ENCODE results near the gene PRKG1.

Gene PRKG1

GRCh38 chr10:51700228-51700817 is 626.0 kb downstream of the PRKG1 start:
- POLR2A ChIA-PET = no interaction called here
- Histone ChIP-seq H3K4me1 (ENCODE audit: control extremely low read depth in 1 of 4, control insufficient read depth in 4 of 4, insufficient read depth in 4 of 4, low read length in 3 of 4) (peaks cover 10 to 29% (median 26%) of the 10 kb centered on the region in 4 experiments), H3K9me3 (ENCODE audit: control extremely low read depth in 1 of 5, control insufficient read depth in 4 of 5, insufficient read depth in 2 of 5, low read depth in 1 of 5, low read length in 4 of 5) (no peaks in the 10 kb centered on the region), H3K27ac (ENCODE audit: insufficient read depth in 1 of 2, low read depth in 1 of 2, low read length in 2 of 2, poor library complexity in 1 of 2, severe bottlenecking in 2 of 2) (peak overlapping the region; percentile 99), H3K4me3 (ENCODE audit: control insufficient read depth in 1 of 7, extremely low read depth in 1 of 7, insufficient read depth in 4 of 7, low read depth in 2 of 7, low read length in 6 of 7) (peak overlapping the region in 6 of 7 experiments; percentile 90 to 98 (median 97)), H3K36me3 (ENCODE audit: control insufficient read depth in 4 of 4, insufficient read depth in 4 of 4, low read length in 3 of 4) (peaks cover 0 to 22% (median 12%) of the 10 kb centered on the region in 4 experiments), H3K27me3 (replicated peaks in 2 of 5; ENCODE audit: control insufficient read depth in 4 of 5, insufficient read depth in 5 of 5, low read length in 4 of 5) (no peaks in the 10 kb centered on the region)
- WGBS (ENCODE audit: insufficient coverage) = 63% methylated on average over 4 of the region's 12 CpGs
- peak in 2 of 3 donors; percentile 37 to 38 for DNase-seq
- CTCF ChIA-PET = no interaction called here

DNA sequence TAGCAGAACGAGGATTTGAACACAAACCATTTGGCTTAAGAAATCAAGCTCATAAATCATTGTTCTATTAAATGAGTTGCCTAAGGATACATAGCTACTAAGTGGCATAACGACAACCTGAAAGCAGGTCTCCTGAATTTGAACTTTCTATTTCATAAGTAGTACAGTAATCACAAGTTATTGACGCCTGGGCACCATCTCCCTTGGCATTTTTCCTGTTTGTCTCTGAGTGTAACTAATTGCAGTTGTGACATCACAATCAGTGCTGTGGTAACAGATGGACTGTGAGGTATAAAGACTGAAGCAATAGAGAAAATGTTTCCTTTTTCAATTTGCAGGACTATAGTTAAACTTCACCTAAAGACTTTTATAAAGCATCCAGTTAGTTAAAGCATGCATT is 631.5 kb downstream of the PRKG1 start:
- WGBS (ENCODE audit: insufficient coverage) = no CpG with 5 or more reads among the region's 3 CpGs
- Histone ChIP-seq H3K4me1 (ENCODE audit: control extremely low read depth in 1 of 4, control insufficient read depth in 4 of 4, insufficient read depth in 4 of 4, low read length in 3 of 4) (no peaks in the 10 kb centered on the region), H3K9me3 (ENCODE audit: control extremely low read depth in 1 of 5, control insufficient read depth in 4 of 5, insufficient read depth in 2 of 5, low read depth in 1 of 5, low read length in 4 of 5) (no peaks in the 10 kb centered on the region), H3K27me3 (replicated peaks in 2 of 5; ENCODE audit: control insufficient read depth in 4 of 5, insufficient read depth in 5 of 5, low read length in 4 of 5) (no peaks in the 10 kb centered on the region), H3K4me3 (ENCODE audit: control insufficient read depth in 1 of 7, extremely low read depth in 1 of 7, insufficient read depth in 4 of 7, low read depth in 2 of 7, low read length in 6 of 7) (no peak overlapping the region), H3K27ac (ENCODE audit: insufficient read depth in 1 of 2, low read depth in 1 of 2, low read length in 2 of 2, poor library complexity in 1 of 2, severe bottlenecking in 2 of 2) (no peak overlapping the region), H3K36me3 (ENCODE audit: control insufficient read depth in 4 of 4, insufficient read depth in 4 of 4, low read length in 3 of 4) (no peaks in the 10 kb centered on the region)
- peak in 1 of 3 donors; percentile 14 for DNase-seq
- ChIA-PET CTCF (interaction anchor here (0.6 kb wide), 1 partner anchor 254 kb away, joined by 5 read pairs; no protein-coding TSS in a partner anchor), POLR2A (no interaction called here)

- Histone ChIP-seq H3K27me3 (replicated peaks in 2 of 5; ENCODE audit: control insufficient read depth in 4 of 5, insufficient read depth in 5 of 5, low read length in 4 of 5) (no peaks in the 10 kb centered on the region), H3K9me3 (ENCODE audit: control extremely low read depth in 1 of 5, control insufficient read depth in 4 of 5, insufficient read depth in 2 of 5, low read depth in 1 of 5, low read length in 4 of 5) (no peaks in the 10 kb centered on the region), H3K4me1 (ENCODE audit: control extremely low read depth in 1 of 4, control insufficient read depth in 4 of 4, insufficient read depth in 4 of 4, low read length in 3 of 4) (no peaks in the 10 kb centered on the region), H3K36me3 (ENCODE audit: control insufficient read depth in 4 of 4, insufficient read depth in 4 of 4, low read length in 3 of 4) (no peaks in the 10 kb centered on the region), H3K27ac (ENCODE audit: insufficient read depth in 1 of 2, low read depth in 1 of 2, low read length in 2 of 2, poor library complexity in 1 of 2, severe bottlenecking in 2 of 2) (no peak overlapping the region), H3K4me3 (ENCODE audit: control insufficient read depth in 1 of 7, extremely low read depth in 1 of 7, insufficient read depth in 4 of 7, low read depth in 2 of 7, low read length in 6 of 7) (no peak overlapping the region)
- ChIA-PET POLR2A (no interaction called here), CTCF (interaction anchor here (0.6 kb wide), 1 partner anchor 253 kb away, joined by 5 read pairs; no protein-coding TSS in a partner anchor)
- DNase-seq = no peak
- no CpG with 5 or more reads among the region's 3 CpGs for WGBS (ENCODE audit: insufficient coverage)
These were observed 631.9 kb downstream of the PRKG1 start for GRCh38 chr10:51706225-51706624.

- no peak for DNase-seq
- Histone ChIP-seq H3K36me3 (ENCODE audit: control insufficient read depth in 4 of 4, insufficient read depth in 4 of 4, low read length in 3 of 4) (no peaks in the 10 kb centered on the region), H3K27me3 (replicated peaks in 2 of 5; ENCODE audit: control insufficient read depth in 4 of 5, insufficient read depth in 5 of 5, low read length in 4 of 5) (no peaks in the 10 kb centered on the region), H3K9me3 (ENCODE audit: control extremely low read depth in 1 of 5, control insufficient read depth in 4 of 5, insufficient read depth in 2 of 5, low read depth in 1 of 5, low read length in 4 of 5) (no peaks in the 10 kb centered on the region), H3K4me3 (ENCODE audit: control insufficient read depth in 1 of 7, extremely low read depth in 1 of 7, insufficient read depth in 4 of 7, low read depth in 2 of 7, low read length in 6 of 7) (no peak overlapping the region), H3K27ac (ENCODE audit: insufficient read depth in 1 of 2, low read depth in 1 of 2, low read length in 2 of 2, poor library complexity in 1 of 2, severe bottlenecking in 2 of 2) (no peak overlapping the region), H3K4me1 (ENCODE audit: control extremely low read depth in 1 of 4, control insufficient read depth in 4 of 4, insufficient read depth in 4 of 4, low read length in 3 of 4) (peaks cover 0 to 3% (median 0%) of the 10 kb centered on the region in 4 experiments)
- ChIA-PET CTCF (no interaction called here), POLR2A (no interaction called here)
- 100% methylated on average over 3 of the region's 6 CpGs for WGBS (ENCODE audit: insufficient coverage)
These were observed 633.1 kb downstream of the PRKG1 start for GRCh38 chr10:51707392-51707791.

GRCh38 chr10:51707821-51708424 is 633.6 kb downstream of the PRKG1 start:
- Histone ChIP-seq H3K27me3 (replicated peaks in 2 of 5; ENCODE audit: control insufficient read depth in 4 of 5, insufficient read depth in 5 of 5, low read length in 4 of 5) (no peaks in the 10 kb centered on the region), H3K27ac (ENCODE audit: insufficient read depth in 1 of 2, low read depth in 1 of 2, low read length in 2 of 2, poor library complexity in 1 of 2, severe bottlenecking in 2 of 2) (no peak overlapping the region), H3K4me1 (ENCODE audit: control extremely low read depth in 1 of 4, control insufficient read depth in 4 of 4, insufficient read depth in 4 of 4, low read length in 3 of 4) (peaks cover 0 to 3% (median 1%) of the 10 kb centered on the region in 4 experiments), H3K4me3 (ENCODE audit: control insufficient read depth in 1 of 7, extremely low read depth in 1 of 7, insufficient read depth in 4 of 7, low read depth in 2 of 7, low read length in 6 of 7) (no peak overlapping the region), H3K36me3 (ENCODE audit: control insufficient read depth in 4 of 4, insufficient read depth in 4 of 4, low read length in 3 of 4) (no peaks in the 10 kb centered on the region), H3K9me3 (ENCODE audit: control extremely low read depth in 1 of 5, control insufficient read depth in 4 of 5, insufficient read depth in 2 of 5, low read depth in 1 of 5, low read length in 4 of 5) (no peaks in the 10 kb centered on the region)
- ChIA-PET CTCF (no interaction called here), POLR2A (no interaction called here)
- no peak for DNase-seq
- no CpG with 5 or more reads among the region's 5 CpGs for WGBS (ENCODE audit: insufficient coverage)

- Histone ChIP-seq H3K36me3 (ENCODE audit: control insufficient read depth in 4 of 4, insufficient read depth in 4 of 4, low read length in 3 of 4) (no peaks in the 10 kb centered on the region), H3K9me3 (ENCODE audit: control extremely low read depth in 1 of 5, control insufficient read depth in 4 of 5, insufficient read depth in 2 of 5, low read depth in 1 of 5, low read length in 4 of 5) (no peaks in the 10 kb centered on the region), H3K27me3 (replicated peaks in 2 of 5; ENCODE audit: control insufficient read depth in 4 of 5, insufficient read depth in 5 of 5, low read length in 4 of 5) (no peaks in the 10 kb centered on the region), H3K4me1 (ENCODE audit: control extremely low read depth in 1 of 4, control insufficient read depth in 4 of 4, insufficient read depth in 4 of 4, low read length in 3 of 4) (peaks cover 0 to 6% (median 2%) of the 10 kb centered on the region in 4 experiments), H3K27ac (ENCODE audit: insufficient read depth in 1 of 2, low read depth in 1 of 2, low read length in 2 of 2, poor library complexity in 1 of 2, severe bottlenecking in 2 of 2) (no peak overlapping the region), H3K4me3 (ENCODE audit: control insufficient read depth in 1 of 7, extremely low read depth in 1 of 7, insufficient read depth in 4 of 7, low read depth in 2 of 7, low read length in 6 of 7) (no peak overlapping the region)
- no peak for DNase-seq
- POLR2A ChIA-PET = no interaction called here
- CTCF ChIA-PET = no interaction called here
- no CpG with 5 or more reads among the region's 2 CpGs for WGBS (ENCODE audit: insufficient coverage)
These were observed 634.3 kb downstream of the PRKG1 start for GRCh38 chr10:51708609-51709008.

DNA sequence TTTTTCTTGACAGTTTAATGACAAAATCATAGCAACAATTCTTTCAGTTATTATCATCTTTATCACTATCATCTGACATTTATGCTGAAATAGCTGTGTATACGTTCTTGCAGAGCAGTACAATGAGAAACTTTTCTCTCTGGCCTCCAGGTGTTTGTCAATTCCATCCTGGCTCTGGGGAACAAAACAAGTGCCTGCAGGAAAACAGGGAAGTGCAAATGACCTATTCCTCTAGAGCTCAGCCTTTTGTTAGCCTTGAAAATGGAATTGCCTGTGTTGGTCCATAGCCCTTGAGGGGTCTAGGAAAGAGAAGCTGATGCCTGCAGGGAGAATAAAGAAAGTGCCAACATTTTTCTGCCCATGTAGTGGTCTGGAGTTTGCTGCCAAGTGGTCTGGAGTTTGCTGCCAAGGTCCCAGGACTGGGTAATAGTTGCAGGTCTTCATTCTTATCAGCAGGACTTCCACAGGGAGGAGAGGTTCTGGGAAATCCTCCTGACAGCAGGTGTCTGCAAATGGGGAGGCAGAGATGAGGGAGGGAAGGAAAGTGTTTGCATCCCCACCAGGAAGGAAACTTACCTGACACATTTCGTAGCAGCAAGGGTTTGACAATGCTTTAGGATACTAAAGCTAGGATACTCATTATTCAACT is 635.2 kb downstream of the PRKG1 start:
- WGBS (ENCODE audit: insufficient coverage) = 80% methylated on average over 1 of the region's 2 CpGs
- no peaks in the 10 kb centered on the region for H3K9me3 ChIP-seq (ENCODE audit: control extremely low read depth in 1 of 5, control insufficient read depth in 4 of 5, insufficient read depth in 2 of 5, low read depth in 1 of 5, low read length in 4 of 5)
- no peak for DNase-seq
- CTCF ChIA-PET = no interaction called here
- H3K4me3 ChIP-seq (ENCODE audit: control insufficient read depth in 1 of 7, extremely low read depth in 1 of 7, insufficient read depth in 4 of 7, low read depth in 2 of 7, low read length in 6 of 7) = no peak overlapping the region
- H3K4me1 ChIP-seq (ENCODE audit: control extremely low read depth in 1 of 4, control insufficient read depth in 4 of 4, insufficient read depth in 4 of 4, low read length in 3 of 4) = peaks cover 0 to 6% (median 2%) of the 10 kb centered on the region in 4 experiments
- H3K36me3 ChIP-seq (ENCODE audit: control insufficient read depth in 4 of 4, insufficient read depth in 4 of 4, low read length in 3 of 4) = no peaks in the 10 kb centered on the region
- H3K27me3 ChIP-seq (replicated peaks in 2 of 5; ENCODE audit: control insufficient read depth in 4 of 5, insufficient read depth in 5 of 5, low read length in 4 of 5) = no peaks in the 10 kb centered on the region
- H3K27ac ChIP-seq (ENCODE audit: insufficient read depth in 1 of 2, low read depth in 1 of 2, low read length in 2 of 2, poor library complexity in 1 of 2, severe bottlenecking in 2 of 2) = no peak overlapping the region
- POLR2A ChIA-PET = no interaction called here

All from common myeloid progenitor, CD34-positive (primary cell).